SU-DHL-6 (cell line): ENCODE measurements around the gene PHRF1.

ENCODE experiments used
- CTCF ChIP-seq: fragments of 200-600 bp; sonication (generic); IDR thresholded peaks from one replicate; pipeline ENCODE4 v1.5.1; 2017; ENCODE audit warnings: antibody characterized with exemption, mild to moderate bottlenecking, low read length, moderate library complexity; ENCODE audit not compliant: insufficient read depth, poor library complexity, severe bottlenecking
- EZH2phosphoT487 ChIP-seq: fragments of 200-600 bp; sonication (generic), shearing (Covaris generic); conservative IDR thresholded peaks from 2 replicates; pipeline ENCODE4 v1.6.1; 2018; ENCODE audit warnings: mild to moderate bottlenecking, antibody characterized with exemption, low read length, moderate library complexity, mixed read lengths

GRCh38 chr11:655036-655726, 78.9 kb downstream of the PHRF1 start:
- no peak for TF ChIP-seq CTCF
- no peak for TF ChIP-seq EZH2phosphoT487
